Measurements from ENCODE around the gene CHCHD5. TPM values are rescaled to one million over a fixed set of nuclear protein-coding genes. Genes with fewer than 3 reads are reported as not detected.

CHCHD5 gene
- total and polyA plus RNA-seq, 2 donors, result 24.6 to 37.2 TPM

DNA sequence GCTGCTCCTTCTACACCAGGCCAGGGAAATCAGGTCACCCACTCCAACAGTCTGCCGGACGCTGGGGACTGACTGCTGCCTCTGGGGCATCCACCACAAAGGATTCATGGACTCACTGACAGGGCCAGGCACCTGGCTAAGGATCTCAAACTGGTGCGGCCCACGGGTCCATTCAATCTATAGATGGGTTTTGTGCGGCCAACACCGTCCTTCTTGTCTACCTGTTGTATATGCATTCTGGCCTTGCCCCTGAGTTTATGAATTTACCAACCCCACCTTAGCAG, 50.4 kb downstream of the CHCHD5 start:
- H3K9me3 ChIP-seq (ENCODE audit: control insufficient read depth in 2 of 2, insufficient read depth in 1 of 2, low read length in 1 of 2), result no peaks in the 10 kb centered on the region
- no peak overlapping the region for H3K27ac ChIP-seq (ENCODE audit: low read depth in 1 of 2, low read length in 1 of 2)
- no peaks in the 10 kb centered on the region for H3K36me3 ChIP-seq (ENCODE audit: control insufficient read depth in 2 of 2, insufficient read depth in 2 of 2, low read length in 1 of 2)
- no peaks in the 10 kb centered on the region for H3K27me3 ChIP-seq (ENCODE audit: control insufficient read depth in 2 of 2, insufficient read depth in 1 of 2, low read length in 1 of 2)
- peaks cover 12 to 63% of the 10 kb centered on the region in 2 donors for H3K4me1 ChIP-seq (ENCODE audit: control insufficient read depth in 2 of 2, insufficient read depth in 2 of 2, low read length in 2 of 2)
- no peak for DNase-seq (ENCODE audit: low read depth in 6 of 9, low spot score in 9 of 9)
- 95% methylated on average over 6 of the region's 6 CpGs for WGBS
- no peak overlapping the region for H3K4me3 ChIP-seq (ENCODE audit: low read length in 2 of 2)

GRCh38 chr2:112636605-112637288, 52.3 kb downstream of the CHCHD5 start:
- WGBS, result 84% methylated on average over 7 of the region's 7 CpGs
- no peak overlapping the region for H3K4me3 ChIP-seq (ENCODE audit: low read length in 2 of 2)
- H3K9me3 ChIP-seq (ENCODE audit: control insufficient read depth in 2 of 2, insufficient read depth in 1 of 2, low read length in 1 of 2), result no peaks in the 10 kb centered on the region
- DNase-seq (ENCODE audit: low read depth in 6 of 9, low spot score in 9 of 9), result no peak
- peaks cover 3 to 46% of the 10 kb centered on the region in 2 donors for H3K4me1 ChIP-seq (ENCODE audit: control insufficient read depth in 2 of 2, insufficient read depth in 2 of 2, low read length in 2 of 2)
- H3K36me3 ChIP-seq (ENCODE audit: control insufficient read depth in 2 of 2, insufficient read depth in 2 of 2, low read length in 1 of 2), result no peaks in the 10 kb centered on the region
- no peaks in the 10 kb centered on the region for H3K27me3 ChIP-seq (ENCODE audit: control insufficient read depth in 2 of 2, insufficient read depth in 1 of 2, low read length in 1 of 2)
- H3K27ac ChIP-seq (ENCODE audit: low read depth in 1 of 2, low read length in 1 of 2), result no peak overlapping the region

DNA sequence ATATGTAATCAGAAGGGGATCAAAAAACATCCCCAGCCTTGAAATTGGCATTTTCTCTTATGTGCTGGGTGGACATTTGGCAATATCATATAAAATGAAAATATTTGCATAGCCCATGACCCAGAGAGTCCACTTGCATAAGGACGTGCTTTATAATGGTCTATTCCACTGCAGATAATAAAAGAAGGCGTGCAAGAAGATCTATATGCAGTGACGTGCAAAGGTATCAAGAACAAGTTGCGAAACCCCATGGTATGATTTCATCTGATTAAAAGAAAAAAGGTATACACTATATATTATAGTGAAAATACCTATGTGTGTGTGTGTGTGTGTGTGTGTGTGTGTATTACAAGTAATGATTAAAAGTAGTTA, 52.9 kb downstream of the CHCHD5 start:
- Histone ChIP-seq H3K36me3 (ENCODE audit: control insufficient read depth in 2 of 2, insufficient read depth in 2 of 2, low read length in 1 of 2) (no peaks in the 10 kb centered on the region), H3K27me3 (ENCODE audit: control insufficient read depth in 2 of 2, insufficient read depth in 1 of 2, low read length in 1 of 2) (no peaks in the 10 kb centered on the region), H3K9me3 (ENCODE audit: control insufficient read depth in 2 of 2, insufficient read depth in 1 of 2, low read length in 1 of 2) (no peaks in the 10 kb centered on the region), H3K4me3 (ENCODE audit: low read length in 2 of 2) (no peak overlapping the region), H3K4me1 (ENCODE audit: control insufficient read depth in 2 of 2, insufficient read depth in 2 of 2, low read length in 2 of 2) (peaks cover 0 to 41% of the 10 kb centered on the region in 2 donors), H3K27ac (ENCODE audit: low read depth in 1 of 2, low read length in 1 of 2) (no peak overlapping the region)
- WGBS, result 96% methylated on average over 4 of the region's 4 CpGs
- DNase-seq (ENCODE audit: low read depth in 6 of 9, low spot score in 9 of 9), result no peak

Other genes starting within 250 kb of the CHCHD5 start
- gene RGPD8, start 151.0 kb upstream of the CHCHD5 start, total RNA-seq, result 5.6 TPM
- 1.8 TPM for gene RGPD8, start 151.0 kb upstream of the CHCHD5 start, polyA plus RNA-seq
- 13.5 TPM for gene TTL, start 102.5 kb upstream of the CHCHD5 start, total RNA-seq
- gene TTL, start 102.5 kb upstream of the CHCHD5 start, polyA plus RNA-seq, result 18.7 TPM
- gene POLR1B, start 42.1 kb upstream of the CHCHD5 start, total RNA-seq, result 13.0 TPM
- 8.2 TPM for gene POLR1B, start 42.1 kb upstream of the CHCHD5 start, polyA plus RNA-seq
- gene SLC20A1, start 61.3 kb downstream of the CHCHD5 start, total RNA-seq, result 27.2 TPM
- 47.0 TPM for gene SLC20A1, start 61.3 kb downstream of the CHCHD5 start, polyA plus RNA-seq
- 0.85 TPM for gene NT5DC4, start 136.4 kb downstream of the CHCHD5 start, total RNA-seq
- gene NT5DC4, start 136.4 kb downstream of the CHCHD5 start, polyA plus RNA-seq, result 0.25 TPM
- 14.1 TPM for gene CKAP2L, start 180.0 kb downstream of the CHCHD5 start, total RNA-seq
- 1.0 TPM for gene CKAP2L, start 180.0 kb downstream of the CHCHD5 start, polyA plus RNA-seq
- gene IL1A, start 199.9 kb downstream of the CHCHD5 start, total RNA-seq, result 0.19 TPM
- 1.8 TPM for gene IL1A, start 199.9 kb downstream of the CHCHD5 start, polyA plus RNA-seq